CD4-positive, alpha-beta T cell treated with Interleukin-10 for 1 hour (primary cell): ENCODE results near the gene IGSF9.

Experiments used
- DNase-seq: peaks from one replicate; pipeline ENCODE4 v3.0.0-alpha.2; 2020

IGSF9 gene

GRCh38 chr1:159930634-159931033 is 14.8 kb downstream of the IGSF9 start:
- DNase-seq: no peak

GRCh38 chr1:159930216-159930615 is 15.2 kb downstream of the IGSF9 start:
- DNase-seq: no peak

- no peak for DNase-seq
These were observed 16.0 kb downstream of the IGSF9 start for GRCh38 chr1:159929155-159930051.

- DNase-seq: no peak
These were observed 16.8 kb downstream of the IGSF9 start for GRCh38 chr1:159928491-159929050.

- no peak for DNase-seq
These were observed 17.5 kb downstream of the IGSF9 start for GRCh38 chr1:159927849-159928431.

GRCh38 chr1:159927211-159927848 is 18.1 kb downstream of the IGSF9 start:
- no peak for DNase-seq

- no peak for DNase-seq
These were observed 19.7 kb downstream of the IGSF9 start for GRCh38 chr1:159925719-159926078.

GRCh38 chr1:159924791-159925718 is 20.4 kb downstream of the IGSF9 start, which contains the start of gene TAGLN2:
Gene TAGLN2 (minus strand): TSS chr1:159925507. CDS start chr1:159920509, 4,998 bp downstream.
- DNase-seq: peak; percentile 94

- DNase-seq: peak; percentile 85
These were observed 21.2 kb downstream of the IGSF9 start for GRCh38 chr1:159924025-159924790.

- peak; percentile 96 for DNase-seq
These were observed 22.0 kb downstream of the IGSF9 start for GRCh38 chr1:159923203-159924024.

- no peak for DNase-seq
These were observed 22.8 kb downstream of the IGSF9 start for GRCh38 chr1:159922511-159923202.

- peak; percentile 77 for DNase-seq
These were observed 23.5 kb downstream of the IGSF9 start for GRCh38 chr1:159921700-159922504.

GRCh38 chr1:159921251-159921650 is 24.2 kb downstream of the IGSF9 start:
- peak; percentile 40 for DNase-seq

GRCh38 chr1:159920651-159921050 is 24.8 kb downstream of the IGSF9 start:
- no peak for DNase-seq

- DNase-seq: peak; percentile 13
These were observed 25.2 kb downstream of the IGSF9 start for GRCh38 chr1:159920202-159920601.

GRCh38 chr1:159919236-159919865 is 26.1 kb downstream of the IGSF9 start:
- DNase-seq: no peak

GRCh38 chr1:159918352-159919200 is 26.8 kb downstream of the IGSF9 start:
- peak; percentile 8 for DNase-seq
